Astrocyte of the cerebellum (primary cell): ENCODE measurements around the gene ZNG1A.
"Not testable (repeated sequence)": the region's sequence is repeated elsewhere in the genome, so short reads cannot be mapped to it uniquely, and the experiment has no call there.

Experiments used
- DNase-seq: peaks from one replicate; pipeline ENCODE4 v3.0.0-alpha.2; 2011; ENCODE audit warnings: low read depth
- H3K4me3 ChIP-seq: 2 replicates; pipeline ENCODE4 v1.5.1; 2011; ENCODE audit warnings: mild to moderate bottlenecking, low read depth, low read length, moderate library complexity
- in situ Hi-C: cut with HindIII; loops from 2 replicates; pipeline ENCODE4 v1.10.0; 2017; ENCODE audit warnings: low sequenced_read_pairs

ZNG1A gene

DNA sequence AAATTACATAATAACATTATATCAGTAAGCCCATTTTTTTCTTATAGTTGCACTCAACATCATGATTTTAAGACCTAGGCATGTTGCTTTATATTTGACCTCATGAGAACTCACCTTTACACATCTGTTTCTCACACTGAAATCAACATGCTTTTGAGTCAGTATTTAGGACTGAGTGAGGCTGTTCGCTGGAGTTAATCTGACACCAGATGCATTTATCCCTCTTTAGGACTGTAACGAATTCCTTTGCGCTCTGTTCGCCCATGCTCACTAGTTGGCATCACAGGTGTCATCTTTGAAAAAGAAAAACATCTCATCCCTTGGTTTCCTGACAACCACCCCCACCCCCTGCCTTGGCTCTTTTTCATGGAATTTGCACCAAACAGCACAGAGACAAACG lies 84.9 kb downstream of the ZNG1A start:
- in situ Hi-C loops, H3K4me3 ChIP-seq, DNase-seq: not testable (repeated sequence)

DNA sequence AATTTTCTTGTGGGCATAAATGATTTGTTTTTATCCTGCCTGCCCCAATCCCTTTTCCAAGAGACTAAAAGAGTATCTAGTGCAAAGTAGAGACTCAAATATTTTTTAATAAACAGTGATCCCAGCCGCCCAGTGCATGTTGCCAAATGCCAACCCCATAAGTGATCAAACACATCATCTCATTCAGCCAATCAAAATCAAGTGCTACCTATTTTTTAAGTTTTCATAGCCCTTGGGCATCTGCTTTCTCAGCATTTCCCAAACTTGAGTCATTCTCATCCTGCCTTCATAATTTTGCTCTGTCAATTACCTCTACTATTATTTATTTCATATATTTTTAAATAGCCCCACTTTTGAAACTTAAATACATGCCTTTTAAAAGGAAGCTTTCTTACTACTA lies 88.0 kb downstream of the ZNG1A start:
- DNase-seq, in situ Hi-C loops, H3K4me3 ChIP-seq: not testable (repeated sequence)

DNA sequence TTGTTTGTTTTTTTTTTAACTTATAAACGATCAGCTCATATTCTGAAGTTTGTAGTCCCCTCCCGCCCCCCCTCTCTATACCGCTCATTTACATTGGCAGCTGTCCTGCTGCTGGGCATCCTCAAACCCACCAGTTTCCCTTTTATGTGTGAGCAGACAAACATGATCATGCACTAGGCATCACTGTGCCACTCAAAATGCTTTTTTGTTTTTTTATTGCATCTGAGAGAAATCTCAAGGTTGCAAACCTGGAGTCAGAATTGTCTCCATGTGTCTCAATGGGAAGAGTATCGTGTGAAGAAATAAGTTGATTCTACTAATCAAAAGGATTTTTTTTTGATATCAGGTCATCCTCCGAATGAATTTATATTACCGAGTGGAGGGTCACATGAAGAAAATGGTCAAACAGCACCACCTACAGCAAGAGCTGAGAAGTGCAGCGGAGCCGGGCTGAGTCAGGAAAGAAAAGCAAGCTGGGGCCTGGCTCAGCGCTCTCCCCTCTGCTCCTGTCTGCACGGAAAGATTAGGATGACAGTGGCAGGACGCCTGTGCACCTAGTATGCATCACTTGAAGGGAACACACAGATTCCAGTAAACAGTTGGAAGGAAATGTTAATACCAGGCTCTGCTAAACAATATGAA lies 90.3 kb downstream of the ZNG1A start:
- DNase-seq, in situ Hi-C loops: not testable (repeated sequence)

DNA sequence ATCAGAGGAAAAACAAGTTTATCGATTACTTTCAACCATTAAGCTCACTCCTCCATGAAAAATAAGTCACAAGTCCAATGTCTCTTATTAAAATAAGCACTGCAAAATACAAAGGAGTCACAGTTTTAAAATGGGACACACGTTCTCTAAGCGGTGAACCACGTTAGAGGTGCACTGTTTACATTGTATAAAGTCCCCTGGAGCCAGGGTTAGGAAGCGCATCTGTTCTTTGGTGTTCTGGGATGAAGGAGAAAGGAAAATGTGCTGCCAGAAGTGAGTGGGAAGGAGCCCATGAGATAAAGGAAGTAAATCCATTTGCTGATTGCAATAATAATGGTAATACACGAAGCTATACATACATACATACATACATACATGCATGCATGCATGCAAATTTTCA lies 91.0 kb downstream of the ZNG1A start:
- in situ Hi-C loops, H3K4me3 ChIP-seq, DNase-seq: not testable (repeated sequence)

More for the DNA sequence above, 90.3 kb downstream of the ZNG1A start:
- not testable (repeated sequence) for H3K4me3 ChIP-seq

DNA sequence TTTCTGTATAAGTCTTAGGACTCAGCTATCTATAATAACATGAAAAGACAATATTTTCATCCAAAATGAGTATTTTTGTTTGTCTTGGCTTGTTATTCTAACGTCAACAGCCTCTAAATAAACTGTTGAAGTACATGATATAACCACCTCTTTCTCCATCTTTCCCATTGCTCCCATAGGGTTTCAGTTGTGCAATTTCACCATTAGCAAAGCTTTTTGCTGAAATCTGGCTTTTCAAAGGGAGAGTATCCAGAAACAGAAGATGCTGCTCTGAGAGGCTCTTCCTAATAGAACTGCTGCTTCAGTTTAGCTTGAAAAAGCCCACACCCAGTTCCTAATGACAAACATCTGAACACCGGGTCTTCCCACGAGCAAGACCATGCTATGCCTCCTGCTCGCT lies 91.8 kb downstream of the ZNG1A start:
- H3K4me3 ChIP-seq, DNase-seq, in situ Hi-C loops: not testable (repeated sequence)

DNA sequence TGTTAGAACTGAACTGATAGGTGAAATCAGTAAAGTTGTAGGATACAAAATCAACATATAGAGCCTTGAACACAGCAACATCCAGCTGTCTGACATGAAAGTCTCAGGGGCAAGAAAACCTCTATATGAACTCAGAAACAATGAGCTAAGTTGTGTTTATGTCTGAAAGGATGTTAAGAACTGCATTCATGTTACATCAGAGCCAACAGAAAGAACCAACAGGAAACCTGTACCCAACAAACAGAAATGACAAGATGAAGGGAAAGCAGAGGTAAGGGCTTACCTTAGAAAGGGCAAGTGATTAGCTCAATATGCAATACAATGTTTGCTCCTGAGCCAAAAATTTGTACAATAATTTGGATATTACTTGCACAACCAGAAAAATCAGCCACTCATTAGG lies 92.2 kb downstream of the ZNG1A start:
- in situ Hi-C loops, H3K4me3 ChIP-seq, DNase-seq: not testable (repeated sequence)

DNA sequence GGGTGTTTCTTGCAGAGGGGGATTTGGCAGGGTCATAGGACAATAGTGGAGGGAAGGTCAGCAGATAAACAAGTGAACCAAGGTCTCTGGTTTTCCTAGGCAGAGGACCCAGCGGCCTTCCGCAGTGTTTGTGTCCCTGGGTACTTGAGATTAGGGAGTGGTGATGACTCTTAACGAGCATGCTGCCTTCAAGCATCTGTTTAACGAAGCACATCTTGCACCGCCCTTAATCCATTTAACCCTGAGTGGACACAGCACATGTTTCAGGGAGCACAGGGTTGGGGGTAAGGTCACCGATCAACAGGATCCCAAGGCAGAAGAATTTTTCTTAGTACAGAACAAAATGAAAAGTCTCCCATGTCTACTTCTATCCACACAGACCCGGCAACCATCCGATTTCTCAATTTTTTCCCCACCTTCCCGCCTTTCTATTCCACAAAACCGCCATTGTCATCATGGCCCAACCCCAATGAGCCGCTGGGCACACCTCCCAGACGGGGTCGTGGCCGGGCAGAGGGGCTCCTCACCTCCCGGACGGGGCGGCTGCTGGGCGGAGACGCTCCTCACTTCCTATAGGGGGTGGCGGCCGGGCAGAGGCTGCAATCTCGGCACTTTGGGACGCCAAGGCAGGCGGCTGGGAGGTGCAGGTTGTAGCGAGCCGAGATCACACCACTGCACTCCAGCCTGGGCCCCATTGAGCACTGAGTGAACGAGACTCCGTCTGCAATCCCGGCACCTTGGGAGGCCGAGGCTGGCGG lies 95.7 kb downstream of the ZNG1A start:
- in situ Hi-C loops, DNase-seq, H3K4me3 ChIP-seq: not testable (repeated sequence)

DNA sequence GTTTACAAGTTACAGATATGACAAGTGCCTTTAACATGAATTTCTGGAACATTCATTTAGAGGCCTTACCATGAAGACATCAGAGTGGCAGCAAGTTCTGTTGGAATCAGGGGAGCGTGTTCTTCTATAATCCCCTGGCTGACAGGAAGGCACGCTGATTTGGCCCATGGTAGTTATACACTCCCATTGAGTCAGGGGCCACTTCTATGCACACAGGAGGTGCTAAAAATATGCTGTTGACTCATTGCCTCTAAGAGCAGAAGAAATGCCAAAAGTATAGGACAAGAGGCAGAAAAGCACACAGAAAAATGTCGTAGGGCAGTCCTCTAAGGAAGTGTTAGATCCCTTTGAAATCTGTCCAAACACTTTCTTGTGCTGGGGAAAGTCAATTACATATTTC lies 100.5 kb downstream of the ZNG1A start:
- in situ Hi-C loops, H3K4me3 ChIP-seq, DNase-seq: not testable (repeated sequence)

DNA sequence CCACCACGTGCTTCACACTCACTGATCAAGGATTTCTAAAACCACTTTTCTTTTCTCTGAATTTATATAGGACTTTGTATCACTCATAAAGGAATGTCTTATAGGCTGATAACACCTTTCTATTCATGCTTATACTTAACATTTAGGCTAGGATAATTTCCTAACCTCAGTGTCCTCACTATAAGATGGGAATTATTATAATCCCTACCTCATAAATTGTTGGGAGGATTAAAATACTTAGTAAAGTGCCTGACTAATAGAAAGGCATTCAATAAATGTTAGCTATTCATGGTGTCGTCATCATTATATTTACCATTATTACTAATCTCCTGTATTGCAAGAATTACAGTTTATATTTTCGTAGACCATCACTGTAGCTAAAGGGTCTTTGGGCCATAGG lies 102.5 kb downstream of the ZNG1A start:
- H3K4me3 ChIP-seq, DNase-seq, in situ Hi-C loops: not testable (repeated sequence)

DNA sequence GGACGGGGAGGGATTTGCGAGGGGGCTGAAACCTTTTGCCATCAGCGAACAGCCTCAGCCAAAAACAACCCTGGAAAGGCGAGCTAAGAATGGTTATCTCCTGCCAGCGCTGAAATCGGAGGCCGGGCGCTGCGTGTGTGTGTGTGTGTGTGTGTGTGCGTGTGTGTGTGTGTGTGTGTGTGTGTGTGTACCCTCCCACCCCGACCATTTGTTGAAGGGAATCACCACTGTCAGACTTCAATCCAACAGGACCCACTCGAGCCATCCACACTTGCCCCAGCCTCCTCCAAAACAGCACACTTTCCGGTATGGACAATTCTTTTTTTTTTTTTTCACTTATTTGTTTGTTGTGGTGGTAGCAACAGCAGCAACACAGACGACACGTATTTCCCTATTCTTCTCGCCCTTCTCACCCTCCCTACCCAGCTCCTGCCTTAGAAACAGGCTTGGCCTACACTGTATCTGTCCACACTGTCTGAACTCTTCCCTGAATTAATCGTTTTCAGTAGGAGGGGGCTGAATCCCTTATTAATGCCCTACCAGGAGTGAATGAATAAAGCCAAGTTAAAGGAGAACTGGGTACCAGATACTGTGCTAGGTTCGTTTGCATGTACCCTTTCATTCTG lies 104.8 kb downstream of the ZNG1A start:
- H3K4me3 ChIP-seq = peak overlapping the region; percentile 33
- DNase-seq, in situ Hi-C loops: not testable (repeated sequence)

DNA sequence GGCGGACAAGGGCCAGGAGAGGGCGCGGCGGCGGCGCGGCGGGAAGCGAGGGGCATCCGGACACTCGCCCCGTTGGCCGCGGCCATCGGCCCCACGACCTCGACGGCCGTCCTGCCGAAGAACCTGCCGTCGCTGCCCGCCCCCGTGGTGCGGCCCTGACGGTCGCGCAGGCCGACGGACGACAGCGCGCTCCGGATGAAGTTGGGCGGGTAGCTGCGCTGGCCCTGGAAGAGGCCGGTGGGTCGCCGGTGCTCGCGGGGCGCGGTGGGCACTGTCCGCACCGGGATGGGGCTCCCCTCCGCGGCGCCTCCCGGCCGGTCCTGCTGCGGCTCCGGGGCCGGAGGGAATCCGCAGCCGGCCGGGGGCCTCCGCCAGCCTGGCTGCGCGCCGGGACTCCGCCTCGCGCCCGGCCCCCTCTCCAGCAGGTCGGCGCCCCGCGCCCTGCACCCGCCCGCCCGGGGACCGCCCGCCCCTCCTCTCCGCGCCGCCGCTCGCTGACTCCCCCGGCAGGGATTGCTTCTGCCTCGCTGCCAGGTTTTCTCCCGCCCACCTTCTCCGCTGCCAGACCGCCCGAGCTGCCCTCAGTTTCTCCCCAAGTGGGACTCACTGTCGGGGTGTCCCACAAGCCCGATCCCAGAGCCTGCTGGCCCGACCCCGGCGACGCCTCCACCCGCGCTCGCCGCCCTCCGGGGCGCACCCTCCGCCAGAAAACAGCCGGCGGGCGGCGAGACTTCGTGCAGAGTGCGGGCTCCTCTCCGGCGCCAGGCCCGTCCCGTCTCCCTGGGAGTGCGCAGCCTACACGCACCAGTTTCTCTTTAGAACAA lies 105.6 kb downstream of the ZNG1A start:
- H3K4me3 ChIP-seq = peak overlapping the region; percentile 33
- in situ Hi-C loops = not testable (repeated sequence)

More for the DNA sequence above, 105.6 kb downstream of the ZNG1A start:
- not testable (repeated sequence) for DNase-seq
